Erythroblast (primary cell): ENCODE measurements around the gene CDC14B.

Experiments used
- GATA1 ChIP-seq: IDR thresholded peaks from 2 replicates; pipeline ENCODE4 v1.6.1; 2011; ENCODE audit warnings: low read depth, mild to moderate bottlenecking, control low read depth, low read length, moderate library complexity
- POLR2A ChIP-seq: IDR thresholded peaks from 2 replicates; pipeline ENCODE4 v1.6.1; 2011; ENCODE audit warnings: mild to moderate bottlenecking, low read length

DNA sequence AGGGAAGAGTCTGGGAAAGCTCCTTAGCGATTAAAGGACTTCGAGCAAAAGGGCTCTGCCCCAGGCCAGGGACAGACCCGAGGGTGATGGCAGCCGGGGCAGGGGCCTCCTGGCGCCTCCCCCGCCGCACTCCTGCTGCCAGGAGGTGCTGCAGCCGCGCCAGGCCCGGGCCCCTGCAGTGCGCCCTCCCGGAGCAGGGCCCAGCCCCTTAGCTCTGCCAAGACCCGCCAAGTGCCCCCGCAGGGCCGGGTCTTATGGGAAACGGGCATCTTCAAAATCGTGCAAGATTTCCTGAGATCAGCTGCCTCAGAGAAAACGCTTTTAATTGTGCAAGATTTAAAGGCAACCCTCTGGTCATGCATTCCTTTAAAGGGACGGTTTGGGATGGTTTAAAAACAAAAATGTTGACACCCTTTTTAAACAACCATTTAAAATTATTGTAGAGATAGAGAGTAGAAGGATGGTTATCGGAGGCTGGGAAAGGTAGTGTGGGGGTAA is 52.4 kb downstream of the CDC14B start:
- TF ChIP-seq POLR2A (no peak), GATA1 (no peak)
